CD4-positive, alpha-beta T cell treated with Interleukin-17A for 1 hour (primary cell): Measurements from ENCODE around the gene GFI1B.

ENCODE experiments used
- DNase-seq: peaks from one replicate; pipeline ENCODE4 v3.0.0-alpha.2; 2020

The GFI1B gene

GRCh38 chr9:132970324-132971062, 8.0 kb upstream of the GFI1B start:
- DNase-seq = no peak

- DNase-seq = no peak
These were observed 5.3 kb upstream of the GFI1B start for GRCh38 chr9:132973166-132973565.

DNA sequence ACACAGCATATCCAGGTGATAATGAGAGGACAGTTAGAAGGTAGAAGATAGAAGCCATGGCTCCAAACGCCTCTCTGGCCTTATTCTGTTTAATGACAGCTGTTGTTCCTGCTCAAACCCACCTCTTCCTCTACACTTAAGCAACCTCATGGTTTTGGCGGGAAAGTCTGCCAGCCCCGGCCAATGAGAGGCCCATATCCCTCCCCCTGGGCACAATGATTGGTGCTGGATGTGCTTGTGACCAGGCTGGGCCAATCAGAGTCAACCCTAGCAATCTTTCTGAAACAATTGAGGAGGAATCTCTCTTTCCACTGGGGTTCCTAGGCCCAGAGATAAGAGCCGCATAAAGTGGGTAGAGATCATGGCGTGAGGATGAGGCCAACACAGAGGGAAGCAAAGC, 4.8 kb upstream of the GFI1B start:
- no peak for DNase-seq

GRCh38 chr9:132975961-132976360, 2.5 kb upstream of the GFI1B start:
- DNase-seq = no peak

- DNase-seq = no peak
These were observed 1.9 kb upstream of the GFI1B start for GRCh38 chr9:132976571-132976970.

- DNase-seq = no peak
These were observed 413 bp upstream of the GFI1B start for GRCh38 chr9:132978112-132978450.

GRCh38 chr9:132980157-132980556, 1.7 kb downstream of the GFI1B start:
- DNase-seq = no peak

- no peak for DNase-seq
These were observed 4.0 kb downstream of the GFI1B start for GRCh38 chr9:132982458-132982857.

- no peak for DNase-seq
These were observed 5.2 kb downstream of the GFI1B start for GRCh38 chr9:132983491-132984201.

GRCh38 chr9:132984202-132985070, 5.9 kb downstream of the GFI1B start:
- DNase-seq = no peak

DNA sequence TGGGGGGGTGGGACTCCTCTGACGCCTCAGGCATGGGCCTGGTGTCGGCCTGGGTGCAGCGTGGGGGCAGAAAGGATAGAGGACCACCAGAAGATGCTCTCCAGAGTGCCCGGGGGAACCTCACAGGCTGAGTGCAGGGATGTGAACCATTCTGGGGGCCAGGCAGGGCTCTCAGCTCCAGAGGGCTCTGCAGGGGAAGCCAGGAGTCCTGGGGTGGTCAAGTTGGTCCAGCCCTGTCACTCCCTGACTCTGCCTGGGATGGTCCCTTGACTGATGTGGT, 6.5 kb downstream of the GFI1B start:
- DNase-seq = no peak

DNA sequence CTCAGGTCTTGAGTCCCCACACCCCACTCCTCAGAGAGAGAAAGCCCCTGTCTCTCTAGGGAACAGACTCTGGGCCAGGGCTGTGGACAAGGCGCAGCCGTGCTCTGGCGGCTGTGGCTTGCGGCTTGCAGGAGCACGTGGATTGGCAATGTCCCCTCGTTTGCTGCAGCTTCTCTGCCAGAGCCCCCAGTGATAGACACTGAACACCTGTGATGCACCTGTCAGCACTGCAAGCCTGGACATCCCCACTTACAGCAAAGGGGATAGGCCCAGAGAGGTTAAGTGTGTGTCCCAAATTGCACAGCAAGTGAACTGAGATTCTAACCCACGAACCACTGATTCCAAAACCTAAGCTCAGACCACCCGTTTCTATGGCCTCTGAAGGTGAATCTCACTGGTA, 7.0 kb downstream of the GFI1B start:
- no peak for DNase-seq

DNA sequence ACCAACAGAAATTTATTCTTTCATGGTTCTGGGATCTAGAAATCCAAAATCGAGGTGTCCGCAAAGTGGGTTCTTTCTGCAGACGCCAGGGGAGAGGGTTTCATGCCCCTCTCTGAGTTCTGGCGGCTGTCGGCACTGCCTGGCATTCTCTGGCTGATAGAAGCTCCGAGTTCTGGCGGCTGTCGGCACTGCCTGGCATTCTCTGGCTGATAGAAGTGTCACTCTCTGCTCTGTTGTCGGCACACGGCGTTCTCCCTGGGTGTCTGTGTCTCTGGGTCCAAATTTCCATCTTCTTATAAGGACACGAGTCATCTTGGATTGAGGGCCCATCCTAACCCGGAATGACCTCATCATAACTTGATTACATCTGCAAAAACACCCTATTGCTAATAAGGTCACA, 7.6 kb downstream of the GFI1B start:
- no peak for DNase-seq

DNA sequence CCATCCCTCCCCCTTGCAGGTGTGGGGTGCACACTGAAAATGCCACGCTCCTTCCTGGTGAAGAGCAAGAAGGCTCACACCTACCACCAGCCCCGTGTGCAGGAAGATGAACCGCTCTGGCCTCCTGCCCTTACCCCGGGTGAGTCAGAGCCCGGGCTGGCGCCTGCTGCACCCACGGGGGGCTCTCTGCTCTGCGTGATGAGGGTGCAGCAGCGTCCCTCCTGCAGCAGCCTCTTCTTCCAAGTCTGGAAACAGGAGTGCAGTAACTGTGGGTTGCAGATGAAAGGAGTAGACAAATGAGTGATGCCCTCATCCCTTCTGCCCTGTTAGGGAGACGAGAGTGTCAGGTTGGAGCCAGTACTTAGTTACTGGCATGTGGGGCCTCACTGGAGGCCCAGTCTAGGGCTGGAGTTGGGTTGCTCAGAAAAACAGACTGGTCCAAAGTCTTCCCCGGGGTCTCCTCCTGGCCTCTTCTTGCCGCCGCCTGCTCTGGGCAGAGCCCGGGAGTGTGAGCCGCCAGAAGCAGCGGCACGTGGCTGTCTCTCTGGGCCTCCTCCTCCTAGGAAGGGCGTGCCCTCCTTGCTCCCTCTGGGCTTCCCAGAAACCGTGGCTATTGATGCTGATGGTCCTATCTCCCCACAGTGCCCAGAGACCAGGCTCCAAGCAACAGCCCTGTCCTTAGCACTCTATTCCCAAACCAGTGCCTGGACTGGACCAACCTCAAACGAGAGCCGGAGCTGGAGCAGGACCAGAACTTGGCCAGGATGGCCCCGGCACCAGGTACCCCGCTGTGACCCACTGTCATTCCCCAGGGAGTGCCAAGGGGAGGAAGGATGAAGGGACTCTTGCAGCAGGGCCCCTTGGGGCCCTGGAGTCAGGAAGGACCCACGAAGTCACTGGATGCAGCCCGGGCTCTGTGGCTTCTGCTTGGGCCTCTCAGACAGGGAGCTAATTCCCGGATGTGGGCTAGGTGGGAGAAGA, 8.4 kb downstream of the GFI1B start:
- no peak for DNase-seq

DNA sequence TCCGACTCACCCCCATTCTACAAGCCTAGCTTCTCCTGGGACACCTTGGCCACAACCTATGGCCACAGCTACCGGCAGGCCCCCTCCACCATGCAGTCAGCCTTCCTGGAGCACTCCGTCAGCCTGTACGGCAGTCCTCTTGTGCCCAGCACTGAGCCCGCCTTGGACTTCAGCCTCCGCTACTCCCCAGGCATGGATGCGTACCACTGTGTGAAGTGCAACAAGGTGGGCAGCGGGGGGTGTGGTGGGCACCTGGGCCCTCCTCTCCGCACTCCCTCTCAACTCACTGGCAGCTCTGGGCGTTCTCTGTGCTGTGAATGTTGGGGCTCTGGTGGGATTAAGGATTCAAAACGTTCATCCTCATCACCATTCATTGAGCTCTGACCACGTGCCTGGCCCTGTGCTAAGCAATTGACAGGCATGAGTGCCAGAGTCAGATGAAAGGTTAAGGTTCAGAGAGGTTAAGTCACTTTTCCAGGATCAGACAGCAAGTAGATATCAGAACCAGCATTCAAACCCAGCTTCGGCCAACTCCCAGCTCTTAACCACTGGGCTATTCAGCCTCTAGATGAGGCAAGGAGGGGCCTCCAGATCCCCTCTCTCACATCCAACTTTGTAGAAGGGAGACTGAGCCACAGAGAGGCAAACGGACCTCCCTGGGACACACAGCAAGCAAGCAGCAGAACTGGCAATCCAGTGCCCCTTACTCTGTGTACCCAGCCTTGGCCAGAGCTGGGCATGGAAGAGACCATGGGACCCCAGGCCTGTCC, 9.9 kb downstream of the GFI1B start:
- no peak for DNase-seq

GRCh38 chr9:132989014-132989310, 10.5 kb downstream of the GFI1B start:
- no peak for DNase-seq

DNA sequence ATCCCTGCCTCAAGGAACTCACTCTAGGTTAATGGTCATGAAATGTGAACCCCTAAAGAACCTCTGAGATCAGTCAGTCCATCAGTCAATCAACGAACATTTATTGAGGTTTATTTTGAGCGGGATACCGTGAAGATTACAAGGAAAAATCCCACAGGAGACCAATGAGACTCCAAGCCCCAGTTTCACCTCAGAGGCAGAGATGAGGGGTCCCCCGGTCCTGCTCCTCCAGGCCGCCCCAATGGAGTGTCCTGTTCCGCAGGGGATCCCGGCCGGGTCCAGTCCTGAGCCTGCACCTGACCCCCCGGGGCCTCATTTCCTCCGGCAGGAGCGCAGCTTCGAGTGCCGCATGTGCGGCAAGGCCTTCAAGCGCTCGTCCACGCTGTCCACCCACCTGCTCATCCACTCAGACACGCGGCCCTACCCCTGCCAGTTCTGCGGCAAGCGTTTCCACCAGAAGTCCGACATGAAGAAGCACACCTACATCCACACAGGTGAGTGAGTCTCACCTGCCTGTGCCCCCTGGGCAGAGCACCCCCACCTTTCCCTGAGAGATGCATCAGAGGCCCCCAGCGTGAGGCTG, 11.0 kb downstream of the GFI1B start:
- DNase-seq = no peak

- peak; percentile 12 for DNase-seq
These were observed 11.6 kb downstream of the GFI1B start for GRCh38 chr9:132989998-132990557.

DNA sequence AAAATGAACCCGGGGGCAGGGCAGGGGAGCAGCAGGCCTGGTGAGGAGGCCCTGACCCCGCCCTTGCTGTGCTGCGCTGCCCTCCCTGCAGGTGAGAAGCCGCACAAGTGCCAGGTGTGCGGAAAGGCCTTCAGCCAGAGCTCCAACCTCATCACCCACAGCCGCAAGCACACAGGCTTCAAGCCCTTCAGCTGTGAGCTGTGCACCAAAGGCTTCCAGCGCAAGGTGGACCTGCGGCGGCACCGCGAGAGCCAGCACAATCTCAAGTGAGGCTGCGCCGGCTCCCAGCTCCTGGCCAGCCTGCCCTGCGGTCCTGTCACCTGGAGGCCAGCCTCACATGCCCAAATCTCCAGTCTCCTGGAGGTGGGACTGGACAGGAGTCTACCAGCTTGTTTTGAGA, 12.3 kb downstream of the GFI1B start:
- no peak for DNase-seq

GRCh38 chr9:132991351-132992300, 13.1 kb downstream of the GFI1B start:
- DNase-seq = no peak
